Astrocyte of the spinal cord (primary cell): ENCODE data around the gene UBE2J2.

ENCODE experiments used
- DNase-seq: peaks from one replicate; pipeline ENCODE4 v3.0.0; 2011; ENCODE audit warnings: low read depth, low spot score
- H3K4me3 ChIP-seq: 2 replicates; pipeline ENCODE4 v1.5.1; 2011; ENCODE audit warnings: low read depth, mild to moderate bottlenecking, low read length, moderate library complexity
- in situ Hi-C: cut with HindIII; loops from 2 replicates; pipeline ENCODE4 v1.10.0; 2017; ENCODE audit warnings: low sequenced_read_pairs
- TF ChIP-seq, protein P1 (sequence below): IDR thresholded peaks from 2 replicates; pipeline ENCODE4 v1.5.1; 2012; ENCODE audit warnings: low read depth, mild to moderate bottlenecking, low read length, inconsistent platforms

The UBE2J2 gene

DNA sequence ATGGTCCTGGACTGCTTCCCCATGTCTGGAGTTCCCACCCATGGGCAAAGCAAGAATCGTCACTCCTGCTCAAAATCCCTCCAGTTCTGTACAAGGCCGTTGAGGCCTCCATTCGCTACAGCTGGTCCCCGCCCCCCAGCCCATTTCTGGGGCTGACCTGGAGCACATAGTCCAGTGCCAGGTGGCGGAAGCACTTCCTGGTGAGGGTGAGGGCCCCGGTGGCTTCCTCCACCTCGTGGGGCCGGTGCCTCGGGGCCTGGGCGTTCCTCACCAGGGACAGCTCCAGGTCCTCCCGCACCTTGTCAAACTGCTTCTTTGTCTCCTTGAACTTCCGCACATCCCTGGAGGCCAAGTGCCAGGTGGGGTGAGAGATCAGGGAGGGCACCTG lies 26.7 kb upstream of the UBE2J2 start:
- TF ChIP-seq, protein P1, sequence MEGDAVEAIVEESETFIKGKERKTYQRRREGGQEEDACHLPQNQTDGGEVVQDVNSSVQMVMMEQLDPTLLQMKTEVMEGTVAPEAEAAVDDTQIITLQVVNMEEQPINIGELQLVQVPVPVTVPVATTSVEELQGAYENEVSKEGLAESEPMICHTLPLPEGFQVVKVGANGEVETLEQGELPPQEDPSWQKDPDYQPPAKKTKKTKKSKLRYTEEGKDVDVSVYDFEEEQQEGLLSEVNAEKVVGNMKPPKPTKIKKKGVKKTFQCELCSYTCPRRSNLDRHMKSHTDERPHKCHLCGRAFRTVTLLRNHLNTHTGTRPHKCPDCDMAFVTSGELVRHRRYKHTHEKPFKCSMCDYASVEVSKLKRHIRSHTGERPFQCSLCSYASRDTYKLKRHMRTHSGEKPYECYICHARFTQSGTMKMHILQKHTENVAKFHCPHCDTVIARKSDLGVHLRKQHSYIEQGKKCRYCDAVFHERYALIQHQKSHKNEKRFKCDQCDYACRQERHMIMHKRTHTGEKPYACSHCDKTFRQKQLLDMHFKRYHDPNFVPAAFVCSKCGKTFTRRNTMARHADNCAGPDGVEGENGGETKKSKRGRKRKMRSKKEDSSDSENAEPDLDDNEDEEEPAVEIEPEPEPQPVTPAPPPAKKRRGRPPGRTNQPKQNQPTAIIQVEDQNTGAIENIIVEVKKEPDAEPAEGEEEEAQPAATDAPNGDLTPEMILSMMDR, result no peak
- no peak overlapping the region for H3K4me3 ChIP-seq
- DNase-seq, result no peak
- in situ Hi-C loops, result no loop called here

DNA sequence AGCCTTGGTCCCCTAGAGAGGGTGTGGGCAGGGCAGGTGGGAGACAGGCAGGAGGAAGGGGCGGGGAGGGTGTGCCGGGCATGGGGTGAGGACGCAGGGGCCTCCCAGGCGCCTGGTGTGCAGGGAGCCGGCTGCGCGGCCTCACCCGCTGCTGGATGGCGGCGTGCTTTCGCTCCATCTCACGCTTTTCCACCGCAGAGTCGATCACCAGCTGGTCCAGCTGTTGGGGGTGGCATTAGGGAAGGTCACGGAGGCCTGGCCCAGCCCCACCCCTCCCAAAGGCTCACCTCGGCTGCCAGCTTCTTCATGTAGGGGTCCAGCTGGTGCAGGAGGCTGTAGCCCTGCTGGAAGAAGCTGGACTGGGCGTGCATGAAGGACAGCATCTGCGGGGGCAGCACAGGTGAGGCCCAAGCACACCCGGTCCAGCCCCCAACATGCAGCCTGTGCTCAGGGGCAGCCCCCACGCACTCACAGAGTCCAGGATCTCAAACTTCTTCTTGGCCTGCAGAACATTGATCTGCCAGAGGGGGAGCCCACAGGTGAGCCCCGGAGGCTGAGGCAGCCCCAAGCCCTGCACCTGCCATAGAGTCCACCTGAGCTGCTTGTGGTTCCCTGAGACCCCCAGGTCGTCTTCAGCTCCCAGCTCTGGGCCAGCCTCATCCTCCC lies 26.2 kb upstream of the UBE2J2 start:
- TF ChIP-seq, protein P1, result peak; percentile 44

DNA sequence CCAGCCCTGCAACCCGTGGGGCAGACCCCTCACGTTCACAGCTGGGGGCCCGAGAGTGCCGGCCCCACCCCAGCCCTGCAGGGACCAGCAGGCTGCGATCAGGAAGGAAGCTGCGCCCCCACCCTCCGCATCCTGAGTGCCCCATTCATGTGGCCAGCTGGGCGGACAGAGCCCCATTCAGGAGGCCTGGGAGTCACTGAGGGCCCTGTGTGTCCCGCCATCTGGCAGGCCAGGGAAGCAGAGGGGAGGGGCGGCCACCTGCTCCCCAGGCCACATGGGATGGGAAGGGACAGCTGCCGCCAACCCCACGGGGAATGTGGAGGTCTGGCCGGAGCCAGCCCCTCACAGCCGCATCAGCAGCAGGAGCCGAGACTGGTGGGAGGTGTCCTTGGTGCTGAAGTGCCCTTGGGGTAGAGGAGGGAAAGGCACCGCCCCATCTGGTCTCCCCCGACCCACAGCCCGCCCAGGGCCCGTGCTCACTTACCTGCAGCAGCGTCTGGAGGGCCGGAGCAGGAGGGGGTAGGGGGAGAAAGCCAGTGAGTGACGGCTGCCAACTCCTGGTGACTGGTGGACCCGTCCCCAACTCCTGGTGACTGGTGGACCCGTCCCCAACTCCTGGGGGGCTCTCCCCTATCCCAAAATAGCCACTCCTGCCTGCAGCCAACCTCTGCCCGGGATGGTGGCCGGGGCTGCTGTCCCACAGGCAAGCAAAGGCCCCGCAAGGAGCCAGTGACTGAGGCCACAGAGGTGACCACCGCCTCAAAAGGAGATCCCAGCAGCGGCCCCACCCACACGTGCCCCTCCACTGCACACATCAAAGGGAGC lies 25.4 kb upstream of the UBE2J2 start:
- TF ChIP-seq, protein P1, result no peak
- no peak for DNase-seq
- no peak overlapping the region for H3K4me3 ChIP-seq
- in situ Hi-C loops, result no loop called here

More for the DNA sequence above, 26.2 kb upstream of the UBE2J2 start:
- in situ Hi-C loops, result no loop called here
- DNase-seq, result no peak
- H3K4me3 ChIP-seq, result no peak overlapping the region

DNA sequence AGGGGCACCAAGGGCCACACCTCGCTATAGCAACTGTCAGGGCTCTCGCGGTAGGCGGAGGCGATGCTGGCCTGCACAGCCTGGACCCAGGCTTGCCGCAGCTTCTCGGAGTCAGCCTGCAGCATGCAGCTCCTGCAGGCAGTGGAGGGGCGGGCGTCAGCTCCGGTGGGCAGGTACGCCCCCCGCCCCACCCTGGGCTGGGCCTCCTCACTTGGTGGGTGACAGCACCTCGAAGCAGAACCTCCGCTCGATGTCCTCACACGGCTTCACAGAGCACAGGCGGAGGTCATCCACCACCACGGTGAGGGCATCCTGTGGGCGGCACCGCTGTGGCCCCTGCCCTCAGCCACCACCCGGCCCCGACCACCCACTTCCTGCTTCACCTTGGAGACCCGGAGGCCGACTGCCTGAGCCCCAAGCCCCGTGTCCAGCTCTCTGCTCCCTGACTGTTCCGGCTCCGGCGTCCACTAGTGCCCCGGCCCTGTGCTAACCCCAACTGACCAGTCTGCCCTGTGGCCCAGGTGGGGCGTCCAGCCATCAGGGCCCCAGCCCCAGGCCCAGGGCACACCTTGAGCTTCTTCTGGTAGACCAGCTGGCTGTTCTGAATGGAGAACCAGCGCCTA lies 24.3 kb upstream of the UBE2J2 start:
- TF ChIP-seq, protein P1, result no peak
- in situ Hi-C loops, result no loop called here
- no peak for DNase-seq
- H3K4me3 ChIP-seq, result no peak overlapping the region

- no peak overlapping the region for H3K4me3 ChIP-seq
- TF ChIP-seq, protein P1, result no peak
- no peak for DNase-seq
- in situ Hi-C loops, result no loop called here
Measured at GRCh38 chr1:1296070-1297061, 22.7 kb upstream of the UBE2J2 start.
